ENCODE measurements around the gene CDH22.

- no peak for TF ChIP-seq CTCF (IDR thresholded peaks at IDR 0.05)
- TF ChIP-seq EZH2 (IDR thresholded peaks at IDR 0.05; ENCODE audit: borderline replicate concordance, insufficient read depth, low read depth, low read length, poor library complexity, severe bottlenecking) = no peak
Measured at GRCh38 chr20:46186210-46186609, 122.1 kb downstream of the CDH22 start.
